Activated CD8-positive, alpha-beta T cell treated with anti-CD3 and anti-CD28 coated beads for 36 hours (primary cell): ENCODE measurements around the gene PRKAG2. TPM values are rescaled to one million over a fixed set of nuclear protein-coding genes. Genes with fewer than 3 reads are reported as not detected.

Experiments used
- ATAC-seq: fragments of 200-7000 bp; cut with Tn5 transposase; one replicate; pipeline ENCODE4 v1.10.0; 2021; ENCODE audit warnings: mild to moderate bottlenecking, moderate library complexity
- CTCF ChIA-PET: fragments of 350-600 bp; sonication (Branson Sonifier 250); formaldehyde crosslinking; loops from one replicate; lab custom pipeline; 2021; ENCODE audit warnings: antibody characterized with exemption; lab: Charles Lee
- POLR2A ChIA-PET: fragments of 350-600 bp; sonication (Branson Sonifier 250); formaldehyde crosslinking; loops from one replicate; lab custom pipeline; 2021; ENCODE audit warnings: antibody characterized with exemption; lab: Charles Lee
- DNase-seq: peaks from one replicate; pipeline ENCODE4 v3.0.0-alpha.2; 2020
- H3K27ac Mint-ChIP-seq: one replicate; pipeline ENCODE4 v1.8.0; 2021; ENCODE audit warnings: mild to moderate bottlenecking, mixed read lengths
- H3K27me3 Mint-ChIP-seq: one replicate; pipeline ENCODE4 v1.8.0; 2021; ENCODE audit warnings: mixed read lengths
- H3K36me3 Mint-ChIP-seq: one replicate; pipeline ENCODE4 v1.8.0; 2021; ENCODE audit warnings: low read depth, mixed read lengths
- H3K4me1 Mint-ChIP-seq: one replicate; pipeline ENCODE4 v1.8.0; 2021; ENCODE audit warnings: low read depth, mixed read lengths
- H3K4me3 Mint-ChIP-seq: one replicate; pipeline ENCODE4 v1.8.0; 2021; ENCODE audit warnings: mild to moderate bottlenecking, moderate library complexity, mixed read lengths
- H3K9me3 Mint-ChIP-seq: one replicate; pipeline ENCODE4 v1.8.0; 2021; ENCODE audit warnings: mixed read lengths
- intact Hi-C: fragments of 100-400 bp; cut with micrococcal nuclease; formaldehyde crosslinking; loops from one replicate; pipeline ENCODE4 v1.10.0; 2022
- total RNA-seq, 2 experiments: library from RNA; stranded (reverse); gene quantifications; one replicate each; pipeline ENCODE4 v1.2.3, GENCODE V29; 2021
- TF ChIP-seq, protein P1 (sequence below): fragments of 200-600 bp; IDR thresholded peaks from one replicate; pipeline ENCODE4 v1.8.0; 2022; ENCODE audit warnings: antibody characterized with exemption, mild to moderate bottlenecking

Gene PRKAG2
- total RNA-seq, 2 experiments from 2014 or later = 17.0 to 19.2 TPM

DNA sequence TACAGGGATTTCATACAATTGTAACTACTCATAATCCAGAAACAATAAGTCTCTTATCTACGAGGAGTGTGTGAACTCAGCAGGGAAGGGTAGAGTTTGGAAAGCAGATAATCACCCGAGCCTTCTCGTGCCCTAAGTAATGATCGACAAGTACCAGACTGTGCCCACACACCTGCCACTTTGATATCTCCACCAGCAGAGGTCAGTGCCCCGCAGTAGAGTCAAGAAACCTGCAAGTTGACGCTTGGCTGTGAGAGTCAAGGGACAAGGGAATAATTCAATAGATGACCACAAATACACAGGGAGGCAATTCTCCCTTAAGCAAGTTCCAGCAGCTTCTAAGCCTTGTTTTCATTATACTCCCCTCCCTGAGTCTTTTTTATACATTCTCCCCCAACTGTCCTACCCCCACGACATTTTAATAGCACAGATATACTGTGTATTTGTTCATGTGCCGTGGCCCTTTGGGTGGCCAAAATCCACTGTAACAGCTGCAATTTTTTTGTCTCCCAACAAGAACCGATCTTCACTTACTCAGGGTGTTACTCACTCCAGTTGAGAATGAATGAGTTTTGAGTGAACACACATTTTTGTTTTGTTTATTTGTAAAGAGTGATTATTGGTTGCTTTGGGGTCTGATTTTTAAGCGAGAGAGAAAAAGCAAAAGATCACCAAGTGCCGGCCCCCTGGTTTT, 250.3 kb downstream of the PRKAG2 start:
- no peak overlapping the region for H3K27ac Mint-ChIP-seq
- TF ChIP-seq, protein P1, sequence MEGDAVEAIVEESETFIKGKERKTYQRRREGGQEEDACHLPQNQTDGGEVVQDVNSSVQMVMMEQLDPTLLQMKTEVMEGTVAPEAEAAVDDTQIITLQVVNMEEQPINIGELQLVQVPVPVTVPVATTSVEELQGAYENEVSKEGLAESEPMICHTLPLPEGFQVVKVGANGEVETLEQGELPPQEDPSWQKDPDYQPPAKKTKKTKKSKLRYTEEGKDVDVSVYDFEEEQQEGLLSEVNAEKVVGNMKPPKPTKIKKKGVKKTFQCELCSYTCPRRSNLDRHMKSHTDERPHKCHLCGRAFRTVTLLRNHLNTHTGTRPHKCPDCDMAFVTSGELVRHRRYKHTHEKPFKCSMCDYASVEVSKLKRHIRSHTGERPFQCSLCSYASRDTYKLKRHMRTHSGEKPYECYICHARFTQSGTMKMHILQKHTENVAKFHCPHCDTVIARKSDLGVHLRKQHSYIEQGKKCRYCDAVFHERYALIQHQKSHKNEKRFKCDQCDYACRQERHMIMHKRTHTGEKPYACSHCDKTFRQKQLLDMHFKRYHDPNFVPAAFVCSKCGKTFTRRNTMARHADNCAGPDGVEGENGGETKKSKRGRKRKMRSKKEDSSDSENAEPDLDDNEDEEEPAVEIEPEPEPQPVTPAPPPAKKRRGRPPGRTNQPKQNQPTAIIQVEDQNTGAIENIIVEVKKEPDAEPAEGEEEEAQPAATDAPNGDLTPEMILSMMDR = peak; percentile 42
- DNase-seq (peak; percentile 56), ATAC-seq (peak; percentile 60)
- ChIA-PET POLR2A (no interaction called here), CTCF (interaction anchor here (1.4 to 3.6 kb wide), 3 partner anchors 119 to 133 kb away, joined by 6 to 21 read pairs (median 13); no protein-coding TSS in a partner anchor)
- H3K4me3 Mint-ChIP-seq = no peak overlapping the region
- no peaks in the 10 kb centered on the region for H3K9me3 Mint-ChIP-seq
- intact Hi-C loops = loop anchor here (5.0 kb wide), 1 partner anchor 141 kb away; no protein-coding TSS in a partner anchor
- H3K4me1 Mint-ChIP-seq = peaks cover 45% of the 10 kb centered on the region
- H3K27me3 Mint-ChIP-seq = no peaks in the 10 kb centered on the region
- no peaks in the 10 kb centered on the region for H3K36me3 Mint-ChIP-seq

- CTCF ChIA-PET = interaction anchor here (1.4 to 3.6 kb wide), 5 partner anchors 8 to 134 kb away, joined by 4 to 21 read pairs (median 8); no protein-coding TSS in a partner anchor
- Mint-ChIP-seq H3K4me3 (no peak overlapping the region), H3K9me3 (no peaks in the 10 kb centered on the region), H3K36me3 (no peaks in the 10 kb centered on the region), H3K4me1 (peaks cover 35% of the 10 kb centered on the region), H3K27me3 (no peaks in the 10 kb centered on the region), H3K27ac (no peak overlapping the region)
- TF ChIP-seq, protein P1 = no peak
- intact Hi-C loops = loop anchor here (5.0 kb wide), 1 partner anchor 142 kb away; no protein-coding TSS in a partner anchor
- ATAC-seq (no peak), DNase-seq (no peak)
- POLR2A ChIA-PET = no interaction called here
These were observed 251.3 kb downstream of the PRKAG2 start for GRCh38 chr7:151625606-151626005.

DNA sequence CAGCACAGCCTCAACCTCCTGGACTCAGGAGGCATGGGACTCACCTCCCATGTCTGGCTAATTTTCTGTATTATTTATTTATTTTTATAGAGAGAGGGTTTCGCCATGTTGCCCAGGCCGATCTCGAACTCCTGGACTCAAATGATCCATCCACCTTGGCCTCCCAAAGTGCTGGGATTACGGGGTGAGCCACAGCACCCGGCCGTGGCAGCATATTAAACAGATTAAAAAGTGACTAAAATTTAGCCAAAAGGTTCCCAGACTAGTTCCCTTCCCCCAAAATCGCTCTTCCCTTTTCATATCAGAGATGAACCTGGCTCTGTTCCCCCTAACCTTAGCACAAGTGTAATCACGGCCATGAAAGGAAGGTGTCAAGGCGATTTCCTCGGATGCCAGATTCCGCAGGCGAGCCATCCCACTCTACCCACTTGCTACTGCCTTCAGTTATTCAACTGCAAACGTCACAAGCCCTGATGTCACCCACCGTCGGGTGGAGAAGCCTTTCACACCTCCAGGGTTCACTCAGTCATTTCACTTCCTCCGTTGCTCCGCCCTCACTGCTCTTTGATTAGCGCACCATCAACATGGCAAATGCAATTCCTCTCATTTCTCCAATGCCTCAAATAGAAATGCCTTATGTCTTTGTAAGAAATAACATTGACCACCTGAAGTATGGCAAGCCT, 252.5 kb downstream of the PRKAG2 start:
- TF ChIP-seq, protein P1 = no peak
- Mint-ChIP-seq H3K4me3 (no peak overlapping the region), H3K27ac (no peak overlapping the region), H3K27me3 (no peaks in the 10 kb centered on the region), H3K4me1 (peaks cover 26% of the 10 kb centered on the region), H3K36me3 (no peaks in the 10 kb centered on the region), H3K9me3 (no peaks in the 10 kb centered on the region)
- ChIA-PET CTCF (interaction anchor here (1.6 to 3.6 kb wide), 3 partner anchors 9 to 132 kb away, joined by 4 to 13 read pairs (median 8); no protein-coding TSS in a partner anchor), POLR2A (interaction anchor here (0.7 to 1.2 kb wide), 2 partner anchors 9 to 145 kb away, joined by 3 read pairs; no protein-coding TSS in a partner anchor)
- ATAC-seq = peak; percentile 53
- intact Hi-C loops = no loop called here
- peak; percentile 41 for DNase-seq

DNA sequence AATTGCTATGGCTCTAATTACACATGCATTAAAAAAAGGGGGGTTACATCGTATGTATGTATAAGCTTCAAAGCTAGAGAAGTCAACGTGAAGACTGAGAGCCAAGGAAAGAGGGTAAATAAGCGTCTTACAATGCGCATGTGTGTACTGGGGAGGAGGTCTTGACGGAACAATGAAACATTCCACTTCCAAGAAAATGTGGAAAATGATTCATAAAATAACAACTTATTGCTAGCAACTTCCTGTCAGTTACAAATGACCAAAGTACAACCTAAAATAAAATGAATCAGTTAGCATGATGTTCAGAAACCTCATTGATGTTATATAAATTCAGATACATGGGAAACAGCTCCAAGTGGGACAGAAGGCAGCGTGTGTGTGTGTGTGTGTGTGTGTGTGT, 253.1 kb downstream of the PRKAG2 start:
- peaks cover 2% of the 10 kb centered on the region for H3K36me3 Mint-ChIP-seq
- CTCF ChIA-PET = interaction anchor here (2.6 to 3.6 kb wide), 2 partner anchors 10 to 133 kb away, joined by 8 to 13 read pairs; no protein-coding TSS in a partner anchor
- H3K4me1 Mint-ChIP-seq = peaks cover 24% of the 10 kb centered on the region
- TF ChIP-seq, protein P1 = no peak
- ATAC-seq = no peak
- POLR2A ChIA-PET = interaction anchor here (0.7 to 1.2 kb wide), 3 partner anchors 10 to 146 kb away, joined by 3 read pairs; no protein-coding TSS in a partner anchor
- peak overlapping the region; percentile 9 for H3K27ac Mint-ChIP-seq
- no peaks in the 10 kb centered on the region for H3K27me3 Mint-ChIP-seq
- DNase-seq = no peak
- intact Hi-C loops = no loop called here
- no peaks in the 10 kb centered on the region for H3K9me3 Mint-ChIP-seq
- no peak overlapping the region for H3K4me3 Mint-ChIP-seq
